ENCODE data around the gene MED12. TPM values are rescaled to one million over a fixed set of nuclear protein-coding genes. Genes with fewer than 3 reads are reported as not detected.

The MED12 gene
- total RNA-seq, 4 donors from 2014 or later: 26.5 to 41.4 (median 40.0) TPM

GRCh38 chrX:71173440-71173839 is 55.0 kb downstream of the MED12 start:
- DNase-seq: no peak
- intact Hi-C loops (cut with DNase I; ENCODE audit: low total_unique reads) (loop anchor here (10.0 kb wide), 1 partner anchor 199 kb away; no protein-coding TSS in a partner anchor), in situ Hi-C loops (cut with MboI; ENCODE audit: low pct_ligation_motif_present in 1 of 4, low pct_unique_long_range_greater_than_20kb in 1 of 4, low sequenced_read_pairs in 3 of 4) (loop anchor here in 3 of 4 donors (10.0 to 25.0 kb wide), 4 partner anchors 179 to 411 kb away; no protein-coding TSS in a partner anchor)
- H3K27me3 ChIP-seq: no peaks in the 10 kb centered on the region
- H3K36me3 ChIP-seq: no peaks in the 10 kb centered on the region
- no peak overlapping the region for H3K27ac ChIP-seq
- no peaks in the 10 kb centered on the region for H3K9me3 ChIP-seq
- no peak for TF ChIP-seq CTCF (IDR thresholded peaks at IDR 0.05)
- TF ChIP-seq POLR2AphosphoS5 (IDR thresholded peaks at IDR 0.05): no peak
- TF ChIP-seq EP300 (IDR thresholded peaks at IDR 0.05; ENCODE audit: low read depth): no peak
- no peak for TF ChIP-seq POLR2A (IDR thresholded peaks at IDR 0.05)
- H3K4me1 ChIP-seq: no peaks in the 10 kb centered on the region
- 63 to 100% methylated on average over 1 to 2 of the region's 2 CpGs for WGBS, 2 donors (ENCODE audit: low coverage in 1 of 2)
- H3K4me3 ChIP-seq: no peak overlapping the region

- no peak overlapping the region for H3K27ac ChIP-seq
- no peak overlapping the region for H3K4me3 ChIP-seq
- H3K36me3 ChIP-seq: no peaks in the 10 kb centered on the region
- no peaks in the 10 kb centered on the region for H3K9me3 ChIP-seq
- 81% methylated on average over 1 of the region's 1 CpG; no CpG with 5 or more reads in 1 of the 2 donors for WGBS, 2 donors (ENCODE audit: low coverage in 1 of 2)
- intact Hi-C loops (cut with DNase I; ENCODE audit: low total_unique reads): loop anchor here (10.0 kb wide), 1 partner anchor 200 kb away; no protein-coding TSS in a partner anchor
- no peaks in the 10 kb centered on the region for H3K4me1 ChIP-seq
- no peak for TF ChIP-seq POLR2A (IDR thresholded peaks at IDR 0.05)
- no peak for TF ChIP-seq CTCF (IDR thresholded peaks at IDR 0.05)
- no peak for TF ChIP-seq POLR2AphosphoS5 (IDR thresholded peaks at IDR 0.05)
- TF ChIP-seq EP300 (IDR thresholded peaks at IDR 0.05; ENCODE audit: low read depth): no peak
- in situ Hi-C loops (cut with MboI; ENCODE audit: low pct_ligation_motif_present in 1 of 4, low pct_unique_long_range_greater_than_20kb in 1 of 4, low sequenced_read_pairs in 3 of 4): loop anchor here (10.0 to 25.0 kb wide), 6 partner anchors 87 to 412 kb away; partner anchors contain the start of gene FOXO4 (in 1 of the 4)
- DNase-seq: no peak
- no peaks in the 10 kb centered on the region for H3K27me3 ChIP-seq
Measured at GRCh38 chrX:71174795-71175194, 56.4 kb downstream of the MED12 start.

GRCh38 chrX:71175531-71175930 is 57.1 kb downstream of the MED12 start:
- DNase-seq: no peak
- H3K27ac ChIP-seq: no peak overlapping the region
- H3K9me3 ChIP-seq: no peaks in the 10 kb centered on the region
- TF ChIP-seq EP300 (IDR thresholded peaks at IDR 0.05; ENCODE audit: low read depth): no peak
- no peak for TF ChIP-seq POLR2A (IDR thresholded peaks at IDR 0.05)
- TF ChIP-seq POLR2AphosphoS5 (IDR thresholded peaks at IDR 0.05): no peak
- no peak for TF ChIP-seq CTCF (IDR thresholded peaks at IDR 0.05)
- no peak overlapping the region for H3K4me3 ChIP-seq
- H3K27me3 ChIP-seq: no peaks in the 10 kb centered on the region
- no peaks in the 10 kb centered on the region for H3K36me3 ChIP-seq
- in situ Hi-C loops (cut with MboI; ENCODE audit: low pct_ligation_motif_present in 1 of 4, low pct_unique_long_range_greater_than_20kb in 1 of 4, low sequenced_read_pairs in 3 of 4) (loop anchor here in 3 of 4 donors (10.0 to 25.0 kb wide), 5 partner anchors 88 to 413 kb away; partner anchors contain the start of gene FOXO4 (in 1 of the 3)), intact Hi-C loops (cut with DNase I; ENCODE audit: low total_unique reads) (loop anchor here (10.0 kb wide), 1 partner anchor 201 kb away; no protein-coding TSS in a partner anchor)
- no peaks in the 10 kb centered on the region for H3K4me1 ChIP-seq
- 89% methylated on average over 5 of the region's 5 CpGs; no CpG with 5 or more reads in 1 of the 2 donors for WGBS, 2 donors (ENCODE audit: low coverage in 1 of 2)

GRCh38 chrX:71177327-71177726 is 58.9 kb downstream of the MED12 start:
- no peak overlapping the region for H3K27ac ChIP-seq
- H3K4me3 ChIP-seq: no peak overlapping the region
- intact Hi-C loops (cut with DNase I; ENCODE audit: low total_unique reads) (loop anchor here (2.0 to 10.0 kb wide), 2 partner anchors 51 to 203 kb away; no protein-coding TSS in a partner anchor), in situ Hi-C loops (cut with MboI; ENCODE audit: low pct_ligation_motif_present in 1 of 4, low pct_unique_long_range_greater_than_20kb in 1 of 4, low sequenced_read_pairs in 3 of 4) (loop anchor here in 3 of 4 donors (10.0 to 25.0 kb wide), 5 partner anchors 90 to 415 kb away; partner anchors contain the start of gene FOXO4 (in 1 of the 3))
- H3K27me3 ChIP-seq: no peaks in the 10 kb centered on the region
- TF ChIP-seq POLR2A (IDR thresholded peaks at IDR 0.05) (no peak), POLR2AphosphoS5 (IDR thresholded peaks at IDR 0.05) (no peak), CTCF (IDR thresholded peaks at IDR 0.05) (no peak), EP300 (IDR thresholded peaks at IDR 0.05; ENCODE audit: low read depth) (no peak)
- peaks cover 0 to 5% (median 0%) of the 10 kb centered on the region in 4 donors for H3K4me1 ChIP-seq
- no peak for DNase-seq
- 50 to 57% methylated on average over 3 of the region's 3 CpGs for WGBS, 2 donors (ENCODE audit: low coverage in 1 of 2)
- H3K9me3 ChIP-seq: no peaks in the 10 kb centered on the region
- no peaks in the 10 kb centered on the region for H3K36me3 ChIP-seq
